HEK293T (cell line): ENCODE measurements around the gene SLC13A5.

Source experiments
- FOXK2 ChIP-seq: fragments of 450-650 bp; IDR thresholded peaks from 2 replicates; pipeline ENCODE4 v1.6.1; 2016; ENCODE audit warnings: mild to moderate bottlenecking
- FOXM1 ChIP-seq: fragments of 450-650 bp; IDR thresholded peaks from 2 replicates; pipeline ENCODE4 v1.6.1; 2017; ENCODE audit warnings: mild to moderate bottlenecking, borderline replicate concordance
- SP1 ChIP-seq: fragments of 450-650 bp; IDR thresholded peaks from 2 replicates; pipeline ENCODE4 v1.6.1; 2017
- TARDBP ChIP-seq: fragments of 450-650 bp; IDR thresholded peaks from 2 replicates; pipeline ENCODE4 v1.6.1; 2016

DNA sequence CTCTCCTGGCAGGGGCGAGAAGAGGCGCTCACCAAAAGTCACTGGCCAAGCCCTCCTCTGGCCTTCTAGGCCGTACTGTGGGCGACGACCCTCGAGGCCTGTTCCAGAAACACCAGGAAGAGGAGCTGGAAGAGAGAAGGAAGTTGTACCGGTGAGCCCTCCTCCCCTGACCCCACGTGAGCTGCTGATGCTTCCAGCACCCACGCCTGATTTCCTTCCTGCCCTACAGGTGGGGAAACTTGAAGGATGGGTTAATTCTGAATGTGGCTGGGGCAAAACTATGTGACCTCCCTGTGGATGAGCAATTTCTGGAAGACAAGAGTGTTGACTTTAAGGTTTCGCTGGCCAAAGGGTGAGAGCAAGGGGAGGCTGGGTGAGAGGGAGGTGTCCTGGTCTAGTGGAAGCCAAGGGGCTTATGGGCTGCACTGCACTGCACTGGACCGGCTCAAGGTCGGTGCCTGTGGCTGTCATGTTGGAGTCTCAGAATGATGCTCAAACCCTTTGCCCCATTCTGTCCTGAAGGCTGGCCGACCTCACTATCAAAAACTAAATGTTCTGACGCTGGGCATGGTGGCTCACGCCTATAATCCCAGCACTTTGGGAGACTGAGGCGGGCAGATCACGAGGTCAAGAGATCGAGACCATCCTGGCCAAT, 55.4 kb downstream of the SLC13A5 start:
- no peak for TF ChIP-seq FOXM1
- TF ChIP-seq TARDBP, result no peak
- TF ChIP-seq FOXK2, result no peak
- no peak for TF ChIP-seq SP1
